Vagina (tissue), 2 donors: Measurements from ENCODE around the gene RGS14.

ENCODE experiments used
- CTCF ChIP-seq, 3 experiments: fragments of 450-650 bp in 2 of 3; fragments of 200-600 bp in 1 of 3; sonication (generic) in 1 of 3; IDR thresholded peaks; one replicate each; pipeline ENCODE4 v1.5.1; 2017 to 2019; ENCODE audit warnings: antibody characterized with exemption in 3 of 3, mild to moderate bottlenecking in 2 of 3, moderate library complexity in 2 of 3
- POLR2A ChIP-seq, 2 donors: fragments of 450-650 bp; IDR thresholded peaks; one replicate each; pipeline ENCODE4 v1.6.1; 2017; ENCODE audit warnings: antibody characterized with exemption in 2 of 2, mild to moderate bottlenecking in 2 of 2, moderate library complexity in 2 of 2

GRCh38 chr5:177355868-177356168, 1.9 kb upstream of the RGS14 start:
- TF ChIP-seq CTCF (IDR thresholded peaks at IDR 0.05) (no peak), POLR2A (IDR thresholded peaks at IDR 0.05) (no peak)
